Measurements from ENCODE around the gene NEURL1B.
A peak's percentile ranks its signal among the peaks of the same experiment; 100 is the strongest.
"Not testable (repeated sequence)": the region's sequence is repeated elsewhere in the genome, so short reads cannot be mapped to it uniquely, and the experiment has no call there.

The NEURL1B gene

GRCh38 chr5:172696171-172696849, 55.2 kb downstream of the NEURL1B start:
- DNase-seq (ENCODE audit: low spot score), result no peak

GRCh38 chr5:172697123-172698121, 56.4 kb downstream of the NEURL1B start:
- DNase-seq (ENCODE audit: low spot score), result peak; percentile 88

GRCh38 chr5:172699423-172699822, 58.4 kb downstream of the NEURL1B start:
- DNase-seq (ENCODE audit: low spot score), result no peak

GRCh38 chr5:172699999-172700364, 58.9 kb downstream of the NEURL1B start:
- no peak for DNase-seq (ENCODE audit: low spot score)

GRCh38 chr5:172700365-172701290, 59.6 kb downstream of the NEURL1B start:
- peak; percentile 72 for DNase-seq (ENCODE audit: low spot score)

GRCh38 chr5:172701291-172701656, 60.2 kb downstream of the NEURL1B start:
- no peak for DNase-seq (ENCODE audit: low spot score)

- no peak for DNase-seq (ENCODE audit: low spot score)
Observed at GRCh38 chr5:172703952-172704351, 62.9 kb downstream of the NEURL1B start.

- no peak for DNase-seq (ENCODE audit: low spot score)
Observed at GRCh38 chr5:172705576-172706084, 64.6 kb downstream of the NEURL1B start.

- no peak for DNase-seq (ENCODE audit: low spot score)
Observed at GRCh38 chr5:172706796-172707195, 65.7 kb downstream of the NEURL1B start.

GRCh38 chr5:172707285-172708182, 66.5 kb downstream of the NEURL1B start:
- DNase-seq (ENCODE audit: low spot score), result peak; percentile 74

- DNase-seq (ENCODE audit: low spot score), result no peak
Observed at GRCh38 chr5:172708183-172708505, 67.1 kb downstream of the NEURL1B start.

- no peak for DNase-seq (ENCODE audit: low spot score)
Observed at GRCh38 chr5:172710676-172711075, 69.6 kb downstream of the NEURL1B start.

GRCh38 chr5:172711321-172711861, 70.3 kb downstream of the NEURL1B start:
- not testable (repeated sequence) for DNase-seq (ENCODE audit: low spot score)

GRCh38 chr5:172712610-172713009, 71.5 kb downstream of the NEURL1B start:
- no peak for DNase-seq (ENCODE audit: low spot score)

- peak; percentile 83 for DNase-seq (ENCODE audit: low spot score)
Observed at GRCh38 chr5:172713113-172713808, 72.2 kb downstream of the NEURL1B start.

- DNase-seq (ENCODE audit: low spot score), result no peak
Observed at GRCh38 chr5:172713809-172714490, 72.9 kb downstream of the NEURL1B start.

- DNase-seq (ENCODE audit: low spot score), result peak; percentile 81
Observed at GRCh38 chr5:172714491-172715420, 73.7 kb downstream of the NEURL1B start.

GRCh38 chr5:172715421-172715780, 74.3 kb downstream of the NEURL1B start:
- no peak for DNase-seq (ENCODE audit: low spot score)
